ENCODE measurements around the gene PLA2G4C.

PLA2G4C gene

DNA sequence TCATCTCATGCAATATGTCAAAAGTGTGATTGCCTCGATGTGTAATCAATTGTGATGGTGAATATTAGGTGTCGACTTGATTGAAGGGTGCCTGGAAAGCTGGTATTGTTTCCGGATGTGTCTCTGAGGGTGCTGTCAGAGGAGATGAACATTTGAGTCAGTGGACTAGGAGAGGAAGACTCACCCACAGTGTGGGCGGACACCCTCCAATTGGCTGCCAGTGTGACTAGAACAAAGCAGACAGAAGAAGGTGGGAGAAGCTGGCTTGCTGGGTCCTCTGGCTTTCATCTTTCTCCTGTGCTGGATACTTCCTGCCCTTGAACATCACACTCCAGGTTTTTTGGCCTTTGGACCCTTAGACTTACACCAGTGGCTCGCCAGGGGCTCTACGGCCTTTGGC lies 51.3 kb downstream of the PLA2G4C start:
- TF ChIP-seq, protein P1, sequence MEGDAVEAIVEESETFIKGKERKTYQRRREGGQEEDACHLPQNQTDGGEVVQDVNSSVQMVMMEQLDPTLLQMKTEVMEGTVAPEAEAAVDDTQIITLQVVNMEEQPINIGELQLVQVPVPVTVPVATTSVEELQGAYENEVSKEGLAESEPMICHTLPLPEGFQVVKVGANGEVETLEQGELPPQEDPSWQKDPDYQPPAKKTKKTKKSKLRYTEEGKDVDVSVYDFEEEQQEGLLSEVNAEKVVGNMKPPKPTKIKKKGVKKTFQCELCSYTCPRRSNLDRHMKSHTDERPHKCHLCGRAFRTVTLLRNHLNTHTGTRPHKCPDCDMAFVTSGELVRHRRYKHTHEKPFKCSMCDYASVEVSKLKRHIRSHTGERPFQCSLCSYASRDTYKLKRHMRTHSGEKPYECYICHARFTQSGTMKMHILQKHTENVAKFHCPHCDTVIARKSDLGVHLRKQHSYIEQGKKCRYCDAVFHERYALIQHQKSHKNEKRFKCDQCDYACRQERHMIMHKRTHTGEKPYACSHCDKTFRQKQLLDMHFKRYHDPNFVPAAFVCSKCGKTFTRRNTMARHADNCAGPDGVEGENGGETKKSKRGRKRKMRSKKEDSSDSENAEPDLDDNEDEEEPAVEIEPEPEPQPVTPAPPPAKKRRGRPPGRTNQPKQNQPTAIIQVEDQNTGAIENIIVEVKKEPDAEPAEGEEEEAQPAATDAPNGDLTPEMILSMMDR (IDR thresholded peaks at IDR 0.05) = no peak

DNA sequence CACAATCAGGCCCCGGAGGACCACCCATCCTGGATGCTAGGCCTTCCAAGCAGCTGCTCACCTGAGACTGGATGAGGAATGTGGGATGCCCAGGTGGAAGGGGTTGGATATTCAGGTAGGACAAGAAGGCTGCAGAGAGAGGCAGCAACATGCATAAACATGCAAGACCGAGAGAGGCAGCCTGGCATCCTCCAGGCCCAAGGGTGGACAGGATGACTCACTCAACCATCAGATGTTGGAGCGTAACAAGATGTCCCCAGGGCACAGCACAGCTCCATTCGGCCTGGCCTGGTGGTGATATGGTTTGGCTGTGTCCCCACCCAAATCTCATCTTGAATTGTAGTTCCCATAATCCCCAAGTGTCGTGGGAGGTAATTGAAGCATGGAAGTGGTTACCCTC lies 56.8 kb downstream of the PLA2G4C start:
- TF ChIP-seq, protein P1 (IDR thresholded peaks at IDR 0.05) = no peak

DNA sequence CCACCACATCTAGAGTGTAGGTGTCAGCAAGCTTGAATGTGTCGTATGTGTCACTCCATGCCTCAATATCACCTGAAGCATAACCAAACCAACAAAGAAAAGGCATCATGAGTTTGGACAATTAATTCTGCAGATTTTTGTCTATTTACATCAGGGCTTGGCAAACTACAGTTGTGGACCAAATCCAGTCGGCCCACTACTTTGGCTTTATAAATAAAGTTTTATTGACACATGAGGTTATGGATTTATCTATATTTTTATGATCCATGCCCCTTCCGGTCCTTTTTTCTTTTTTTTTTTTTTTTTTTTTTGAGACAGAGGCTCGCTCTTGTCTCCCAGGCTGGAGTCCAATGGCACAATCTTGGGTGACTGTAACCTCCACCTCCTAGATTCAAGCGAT lies 57.5 kb downstream of the PLA2G4C start:
- TF ChIP-seq, protein P1 (IDR thresholded peaks at IDR 0.05) = no peak

DNA sequence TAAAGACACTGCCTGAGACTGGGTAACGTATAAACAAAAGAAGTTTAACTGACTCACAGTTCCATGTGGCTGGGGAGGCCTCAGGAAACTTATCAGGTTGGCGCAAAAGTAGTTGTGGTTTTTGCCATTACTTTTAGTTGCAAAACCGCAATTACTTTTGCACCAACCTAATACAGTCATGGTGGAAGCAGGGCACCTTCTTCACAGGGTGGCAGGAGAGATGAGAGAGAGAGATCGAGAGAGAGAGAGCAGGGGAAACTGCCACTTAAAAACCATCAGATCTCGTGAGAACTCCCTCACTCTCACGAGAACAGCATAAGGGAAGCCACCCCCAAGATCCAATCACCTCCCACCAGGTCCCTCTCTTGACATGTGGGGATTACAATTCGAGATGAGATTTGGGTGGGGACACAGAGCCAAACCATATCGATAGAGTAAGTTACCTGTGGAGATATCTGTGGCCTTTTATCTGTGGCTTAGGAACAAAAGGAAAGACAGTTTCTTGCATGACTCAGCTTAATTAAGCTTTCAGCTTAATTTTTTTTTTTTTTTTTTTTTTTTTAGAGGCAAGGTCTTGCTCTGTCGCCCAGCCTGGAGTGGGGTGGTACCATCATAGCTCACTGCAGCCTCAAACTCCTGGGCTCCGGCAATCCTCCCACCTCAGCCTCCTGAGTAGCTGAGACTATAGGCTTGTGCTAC lies 59.1 kb downstream of the PLA2G4C start:
- TF ChIP-seq, protein P1 (IDR thresholded peaks at IDR 0.05) = no peak

DNA sequence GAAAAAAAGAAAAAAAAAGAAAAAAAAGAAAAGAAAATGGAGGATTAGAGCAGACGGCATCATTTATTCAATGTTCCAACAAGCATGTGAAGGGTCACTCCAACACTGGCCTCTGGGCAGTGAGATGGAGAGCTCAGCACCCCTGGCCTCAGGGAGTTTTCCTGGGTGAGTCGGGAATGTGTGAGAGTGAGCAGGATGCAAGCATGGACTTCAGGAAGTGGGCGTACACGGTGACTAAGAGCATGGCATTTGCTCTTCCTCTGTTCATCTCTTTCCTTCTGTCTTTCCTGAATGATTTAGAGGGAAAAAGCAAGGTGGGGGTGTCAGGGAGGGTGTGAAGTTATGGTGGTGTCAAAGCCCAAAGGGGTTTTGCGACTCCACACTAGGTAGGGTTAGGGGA lies 66.1 kb downstream of the PLA2G4C start:
- TF ChIP-seq, protein P1 (IDR thresholded peaks at IDR 0.05) = no peak

DNA sequence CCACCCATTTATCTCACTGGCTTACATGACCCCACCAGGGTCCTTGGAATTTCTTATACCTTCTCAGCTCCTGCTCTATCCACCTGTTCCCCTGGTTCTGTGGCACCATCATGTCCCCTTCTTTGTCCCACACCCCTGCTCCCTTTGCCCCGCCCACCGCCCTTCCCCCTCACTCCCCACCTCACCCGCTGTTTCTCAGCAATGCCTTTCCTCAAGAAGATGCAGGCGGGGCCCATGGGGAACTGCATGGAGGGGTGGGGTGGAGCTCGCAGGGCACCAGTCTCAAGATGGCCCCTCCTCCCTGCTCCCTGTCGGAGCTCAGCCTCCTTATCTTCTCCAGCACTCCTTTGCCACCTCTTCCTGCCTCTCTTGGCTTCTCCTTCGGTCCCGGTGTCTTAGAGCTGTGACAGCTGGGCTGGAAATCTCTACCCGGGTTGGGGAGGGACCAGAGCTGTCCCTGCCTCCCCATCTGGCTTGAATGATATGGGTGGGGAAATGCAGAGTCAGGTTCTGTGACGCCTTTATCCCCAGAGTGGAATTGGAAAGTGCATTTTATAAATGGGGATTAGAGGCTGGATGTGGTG lies 66.8 kb downstream of the PLA2G4C start, which contains the start of gene CABP5:
Gene CABP5 (minus strand): TSS at position 405 of the 584 bp plus-strand sequence. CDS start 157 bp downstream, at position 248.
- TF ChIP-seq, protein P1 (IDR thresholded peaks at IDR 0.05) = no peak

DNA sequence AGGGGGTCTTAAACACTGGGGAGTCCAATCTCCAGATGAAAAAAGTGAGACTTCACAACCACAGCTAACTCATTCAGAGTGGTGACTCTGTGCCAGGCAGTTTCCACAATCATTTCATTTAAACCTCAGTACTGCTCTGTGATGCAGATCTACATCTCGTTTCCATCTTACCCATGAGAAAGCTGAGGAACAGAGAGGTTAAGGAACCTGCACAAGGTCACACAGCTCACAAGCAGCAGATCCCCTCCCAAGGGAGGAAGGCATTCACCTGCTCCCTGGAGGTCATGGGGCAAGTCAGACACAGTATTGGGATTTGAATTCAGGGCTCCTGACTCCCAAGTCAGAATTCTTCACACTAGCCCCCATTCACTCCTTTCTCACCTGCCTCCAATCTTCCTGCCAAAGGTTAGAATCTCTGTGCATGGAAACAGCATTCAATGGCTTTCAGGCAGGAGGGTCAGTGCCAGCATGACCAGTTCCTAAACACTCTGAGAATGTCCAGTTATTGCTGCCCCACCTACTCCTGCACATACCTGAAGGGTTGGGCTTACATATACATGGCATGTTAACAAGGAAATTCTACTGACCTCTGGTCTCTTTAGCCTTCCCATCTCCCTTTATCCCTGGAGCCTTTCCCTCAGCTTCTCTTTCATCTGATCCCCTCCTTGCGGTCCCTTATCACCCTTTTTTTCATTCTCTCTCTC lies 68.6 kb downstream of the PLA2G4C start:
- TF ChIP-seq, protein P1 (IDR thresholded peaks at IDR 0.05) = no peak

Measured in LNCAP (cell line).